WTC11 (cell line): Measurements from ENCODE around the gene SKP1. TPM values are rescaled to one million over a fixed set of nuclear protein-coding genes. Genes with fewer than 3 reads are reported as not detected.

Source experiments
- ATAC-seq: fragments of 200-7000 bp; cut with Tn5 transposase; 2 replicates; pipeline ENCODE4 v1.10.0; 2021; ENCODE audit warnings: mild to moderate bottlenecking, moderate library complexity
- CTCF ChIA-PET: fragments of 300-600 bp; sonication (Branson Sonifier 250); formaldehyde crosslinking; loops from one replicate; lab custom pipeline; 2021; ENCODE audit warnings: antibody characterized with exemption; lab: Charles Lee
- POLR2A ChIA-PET: fragments of 350-600 bp; sonication (Branson Sonifier 250); formaldehyde crosslinking; loops from one replicate; lab custom pipeline; 2021; ENCODE audit warnings: antibody characterized with exemption; lab: Charles Lee
- DNase-seq: peaks from one replicate; pipeline ENCODE4 v3.0.0; 2021; ENCODE audit warnings: low spot score
- H3K27ac Mint-ChIP-seq: 2 replicates; pipeline ENCODE4 v1.8.0; 2021; ENCODE audit warnings: mixed read lengths
- H3K27me3 Mint-ChIP-seq: 2 replicates; pipeline ENCODE4 v1.8.0; 2021; ENCODE audit warnings: low read depth, mild to moderate bottlenecking, moderate library complexity, mixed read lengths
- H3K36me3 Mint-ChIP-seq: 2 replicates; pipeline ENCODE4 v1.8.0; 2021; ENCODE audit warnings: mixed read lengths
- H3K4me1 Mint-ChIP-seq: 2 replicates; pipeline ENCODE4 v1.8.0; 2022; ENCODE audit warnings: mixed read lengths
- H3K4me3 Mint-ChIP-seq: 2 replicates; pipeline ENCODE4 v1.8.0; 2021; ENCODE audit warnings: mild to moderate bottlenecking, moderate library complexity, mixed read lengths
- H3K9me3 Mint-ChIP-seq: 2 replicates; pipeline ENCODE4 v1.8.0; 2021; ENCODE audit warnings: mixed read lengths
- ATF1 ChIP-seq: sonication (generic); formaldehyde crosslinking; IDR thresholded peaks from 2 replicates; pipeline ENCODE4 v1.8.1; 2023; ENCODE audit warnings: mild to moderate bottlenecking, moderate library complexity, missing genetic modification reagents
- CBFB ChIP-seq: sonication (generic); formaldehyde crosslinking; IDR thresholded peaks from 2 replicates; pipeline ENCODE4 v1.8.1; 2022; ENCODE audit warnings: mild to moderate bottlenecking, low read depth, missing genetic modification reagents
- CREB1 ChIP-seq: sonication (generic); formaldehyde crosslinking; IDR thresholded peaks from 2 replicates; pipeline ENCODE4 v1.8.0; 2023; ENCODE audit warnings: mild to moderate bottlenecking, missing genetic modification reagents
- FOXK1 ChIP-seq: sonication (generic); formaldehyde crosslinking; IDR thresholded peaks from 2 replicates; pipeline ENCODE4 v1.8.0; 2022; ENCODE audit warnings: mild to moderate bottlenecking, moderate library complexity, missing genetic modification reagents
- GRHL2 ChIP-seq: fragments of 250-450 bp; sonication (Bioruptor Pico); IDR thresholded peaks from 2 replicates; pipeline ENCODE4 v1.8.0; 2022; ENCODE audit warnings: mild to moderate bottlenecking, moderate library complexity; ENCODE audit not compliant: insufficient replicate concordance, severe bottlenecking
- KAT7 ChIP-seq: sonication (generic); formaldehyde crosslinking; IDR thresholded peaks from 2 replicates; pipeline ENCODE4 v1.8.1; 2023; ENCODE audit warnings: missing genetic modification reagents, mild to moderate bottlenecking, borderline replicate concordance
- NFATC4 ChIP-seq: fragments of 250-450 bp; sonication (Bioruptor Pico); IDR thresholded peaks from 2 replicates; pipeline ENCODE4 v1.9.0; 2021; ENCODE audit warnings: mild to moderate bottlenecking
- RELA ChIP-seq: sonication (generic); formaldehyde crosslinking; IDR thresholded peaks from 2 replicates; pipeline ENCODE4 v1.8.1; 2022; ENCODE audit warnings: missing genetic modification reagents, mild to moderate bottlenecking, borderline replicate concordance
- RORB ChIP-seq: fragments of 250-450 bp; sonication (Bioruptor Pico); IDR thresholded peaks from 2 replicates; pipeline ENCODE4 v1.9.0; 2021; ENCODE audit warnings: mild to moderate bottlenecking
- SP1 ChIP-seq: sonication (generic); formaldehyde crosslinking; conservative IDR thresholded peaks from 2 replicates; pipeline ENCODE4 v1.8.1; 2022; ENCODE audit warnings: missing genetic modification reagents
- ZBTB21 ChIP-seq: sonication (generic); formaldehyde crosslinking; IDR thresholded peaks from 2 replicates; pipeline ENCODE4 v1.8.1; 2023; ENCODE audit warnings: mild to moderate bottlenecking, missing genetic modification reagents, borderline replicate concordance
- ZNF121 ChIP-seq: sonication (generic); formaldehyde crosslinking; IDR thresholded peaks from 2 replicates; pipeline ENCODE4 v1.8.0; 2023; ENCODE audit warnings: missing genetic modification reagents
- ZNF232 ChIP-seq: sonication (generic); formaldehyde crosslinking; IDR thresholded peaks from 2 replicates; pipeline ENCODE4 v1.8.0; 2022; ENCODE audit warnings: mild to moderate bottlenecking, missing genetic modification reagents
- ZNF423 ChIP-seq: fragments of 250-450 bp; sonication (Bioruptor Pico); IDR thresholded peaks from 2 replicates; pipeline ENCODE4 v2.1.2; 2022; ENCODE audit warnings: mild to moderate bottlenecking, moderate library complexity
- ZNF671 ChIP-seq: fragments of 250-450 bp; sonication (Bioruptor Pico); IDR thresholded peaks from 2 replicates; pipeline ENCODE4 v1.8.0; 2021; ENCODE audit warnings: mild to moderate bottlenecking
- total RNA-seq: library from RNA; stranded (reverse); gene quantifications from 3 replicates; pipeline ENCODE4 v1.2.3, GENCODE V29; 2021
- TF ChIP-seq, protein P1 (sequence below): fragments of 250-450 bp; sonication (Bioruptor Pico); IDR thresholded peaks from 2 replicates; pipeline ENCODE4 v1.9.0; 2021; ENCODE audit warnings: mild to moderate bottlenecking, borderline replicate concordance
- TF ChIP-seq, protein P2 (sequence below): sonication (generic); formaldehyde crosslinking; IDR thresholded peaks from 2 replicates; pipeline ENCODE4 v1.8.1; 2022; ENCODE audit warnings: low read depth, missing genetic modification reagents, borderline replicate concordance
- TF ChIP-seq, protein P3 (sequence below): sonication (generic); formaldehyde crosslinking; IDR thresholded peaks from 2 replicates; pipeline ENCODE4 v1.8.0; 2023; ENCODE audit warnings: missing genetic modification reagents
- TF ChIP-seq, protein P4 (sequence below): sonication (generic); formaldehyde crosslinking; IDR thresholded peaks from 2 replicates; pipeline ENCODE4 v1.8.1; 2023; ENCODE audit warnings: mild to moderate bottlenecking, missing genetic modification reagents, moderate library complexity
- TF ChIP-seq, protein P5 (sequence below): fragments of 250-450 bp; sonication (Bioruptor Pico); IDR thresholded peaks from 2 replicates; pipeline ENCODE4 v2.1.2; 2022; ENCODE audit warnings: mild to moderate bottlenecking, moderate library complexity
- TF ChIP-seq, protein P6 (sequence below): sonication (generic); formaldehyde crosslinking; IDR thresholded peaks from 2 replicates; pipeline ENCODE4 v1.8.0; 2023; ENCODE audit warnings: mild to moderate bottlenecking, missing genetic modification reagents
- TF ChIP-seq, protein P7 (sequence below): sonication (generic); formaldehyde crosslinking; IDR thresholded peaks from 2 replicates; pipeline ENCODE4 v1.8.1; 2023; ENCODE audit warnings: mild to moderate bottlenecking, moderate library complexity, missing genetic modification reagents

Gene SKP1
- total RNA-seq, 1 experiment from 2014 or later = 285 TPM

DNA sequence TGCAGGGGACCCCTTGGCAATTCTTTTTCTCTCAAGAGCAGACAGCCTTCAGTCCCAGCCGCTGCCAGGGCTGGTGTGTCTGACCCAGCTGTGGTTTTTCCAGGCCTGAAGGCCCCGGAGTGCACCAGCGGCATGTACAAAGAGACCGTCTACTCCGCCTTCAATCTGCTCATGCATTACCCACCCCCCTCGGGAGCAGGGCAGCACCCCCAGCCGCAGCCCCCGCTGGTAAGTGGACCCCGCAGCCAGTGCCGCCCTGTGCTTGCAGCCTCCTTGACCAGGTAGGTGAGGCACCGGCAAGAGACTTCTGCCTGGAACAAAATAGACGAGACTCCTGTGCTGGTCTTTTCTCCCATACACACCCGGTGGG is 61.0 kb downstream of the SKP1 start (continued):
- TF ChIP-seq, protein P1, sequence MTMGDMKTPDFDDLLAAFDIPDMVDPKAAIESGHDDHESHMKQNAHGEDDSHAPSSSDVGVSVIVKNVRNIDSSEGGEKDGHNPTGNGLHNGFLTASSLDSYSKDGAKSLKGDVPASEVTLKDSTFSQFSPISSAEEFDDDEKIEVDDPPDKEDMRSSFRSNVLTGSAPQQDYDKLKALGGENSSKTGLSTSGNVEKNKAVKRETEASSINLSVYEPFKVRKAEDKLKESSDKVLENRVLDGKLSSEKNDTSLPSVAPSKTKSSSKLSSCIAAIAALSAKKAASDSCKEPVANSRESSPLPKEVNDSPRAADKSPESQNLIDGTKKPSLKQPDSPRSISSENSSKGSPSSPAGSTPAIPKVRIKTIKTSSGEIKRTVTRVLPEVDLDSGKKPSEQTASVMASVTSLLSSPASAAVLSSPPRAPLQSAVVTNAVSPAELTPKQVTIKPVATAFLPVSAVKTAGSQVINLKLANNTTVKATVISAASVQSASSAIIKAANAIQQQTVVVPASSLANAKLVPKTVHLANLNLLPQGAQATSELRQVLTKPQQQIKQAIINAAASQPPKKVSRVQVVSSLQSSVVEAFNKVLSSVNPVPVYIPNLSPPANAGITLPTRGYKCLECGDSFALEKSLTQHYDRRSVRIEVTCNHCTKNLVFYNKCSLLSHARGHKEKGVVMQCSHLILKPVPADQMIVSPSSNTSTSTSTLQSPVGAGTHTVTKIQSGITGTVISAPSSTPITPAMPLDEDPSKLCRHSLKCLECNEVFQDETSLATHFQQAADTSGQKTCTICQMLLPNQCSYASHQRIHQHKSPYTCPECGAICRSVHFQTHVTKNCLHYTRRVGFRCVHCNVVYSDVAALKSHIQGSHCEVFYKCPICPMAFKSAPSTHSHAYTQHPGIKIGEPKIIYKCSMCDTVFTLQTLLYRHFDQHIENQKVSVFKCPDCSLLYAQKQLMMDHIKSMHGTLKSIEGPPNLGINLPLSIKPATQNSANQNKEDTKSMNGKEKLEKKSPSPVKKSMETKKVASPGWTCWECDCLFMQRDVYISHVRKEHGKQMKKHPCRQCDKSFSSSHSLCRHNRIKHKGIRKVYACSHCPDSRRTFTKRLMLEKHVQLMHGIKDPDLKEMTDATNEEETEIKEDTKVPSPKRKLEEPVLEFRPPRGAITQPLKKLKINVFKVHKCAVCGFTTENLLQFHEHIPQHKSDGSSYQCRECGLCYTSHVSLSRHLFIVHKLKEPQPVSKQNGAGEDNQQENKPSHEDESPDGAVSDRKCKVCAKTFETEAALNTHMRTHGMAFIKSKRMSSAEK = no peak
- TF ChIP-seq SP1 (CRISPR knock-in tag) (no peak), ZNF121 (CRISPR knock-in tag) (no peak), CREB1 (no peak), ZNF423 (no peak)
- TF ChIP-seq, protein P2, sequence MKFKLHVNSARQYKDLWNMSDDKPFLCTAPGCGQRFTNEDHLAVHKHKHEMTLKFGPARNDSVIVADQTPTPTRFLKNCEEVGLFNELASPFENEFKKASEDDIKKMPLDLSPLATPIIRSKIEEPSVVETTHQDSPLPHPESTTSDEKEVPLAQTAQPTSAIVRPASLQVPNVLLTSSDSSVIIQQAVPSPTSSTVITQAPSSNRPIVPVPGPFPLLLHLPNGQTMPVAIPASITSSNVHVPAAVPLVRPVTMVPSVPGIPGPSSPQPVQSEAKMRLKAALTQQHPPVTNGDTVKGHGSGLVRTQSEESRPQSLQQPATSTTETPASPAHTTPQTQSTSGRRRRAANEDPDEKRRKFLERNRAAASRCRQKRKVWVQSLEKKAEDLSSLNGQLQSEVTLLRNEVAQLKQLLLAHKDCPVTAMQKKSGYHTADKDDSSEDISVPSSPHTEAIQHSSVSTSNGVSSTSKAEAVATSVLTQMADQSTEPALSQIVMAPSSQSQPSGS (CRISPR knock-in tag) = no peak

DNA sequence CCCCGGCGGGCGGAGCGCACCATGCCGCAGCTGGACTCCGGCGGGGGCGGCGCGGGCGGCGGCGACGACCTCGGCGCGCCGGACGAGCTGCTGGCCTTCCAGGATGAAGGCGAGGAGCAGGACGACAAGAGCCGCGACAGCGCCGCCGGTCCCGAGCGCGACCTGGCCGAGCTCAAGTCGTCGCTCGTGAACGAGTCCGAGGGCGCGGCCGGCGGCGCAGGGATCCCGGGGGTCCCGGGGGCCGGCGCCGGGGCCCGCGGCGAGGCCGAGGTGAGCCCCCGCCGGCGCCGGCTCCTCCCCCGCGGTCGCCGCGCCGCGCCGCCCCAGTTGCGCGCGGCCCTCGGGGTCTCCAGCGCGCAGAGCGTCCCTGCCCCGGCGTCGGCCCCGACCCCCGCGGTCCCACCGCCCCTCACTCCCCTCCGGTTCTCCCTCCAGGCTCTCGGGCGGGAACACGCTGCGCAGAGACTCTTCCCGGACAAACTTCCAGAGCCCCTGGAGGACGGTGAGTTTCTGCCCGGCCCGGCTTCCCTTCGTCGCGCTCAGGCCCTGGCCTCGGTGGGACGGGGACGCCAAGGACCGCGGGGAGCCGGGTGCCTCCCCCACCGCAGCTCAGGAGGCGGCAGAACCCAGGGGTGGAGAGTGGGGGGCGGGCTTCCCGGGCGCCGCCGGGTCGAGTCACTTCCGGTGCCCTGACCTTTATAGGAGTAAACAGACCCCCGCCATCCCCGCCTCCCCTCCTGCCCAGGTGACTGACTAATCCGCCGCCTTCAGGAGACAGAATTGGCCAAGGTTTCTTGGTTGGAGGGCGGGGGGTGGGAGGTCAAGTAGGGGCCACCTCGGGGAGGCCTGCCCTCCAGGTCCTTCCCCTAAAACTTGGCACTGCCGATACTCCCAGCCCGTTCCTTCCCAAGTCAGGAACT is 61.6 kb downstream of the SKP1 start:
- Mint-ChIP-seq H3K27ac (no peak overlapping the region), H3K4me3 (peak overlapping the region; percentile 62), H3K36me3 (no peaks in the 10 kb centered on the region), H3K4me1 (peaks cover 11% of the 10 kb centered on the region), H3K9me3 (no peaks in the 10 kb centered on the region), H3K27me3 (peaks cover 40% of the 10 kb centered on the region)
- CTCF ChIA-PET = interaction anchor here (0.5 to 4.0 kb wide), 11 partner anchors 15 to 483 kb away, joined by 3 to 37 read pairs (median 4); no protein-coding TSS in a partner anchor
- ATAC-seq (peak; percentile 55), DNase-seq (peak; percentile 82)
- POLR2A ChIA-PET = interaction anchor here (0.6 to 1.9 kb wide), 3 partner anchors 17 to 121 kb away, joined by 3 to 5 read pairs (median 5); no protein-coding TSS in a partner anchor
- TF ChIP-seq ZBTB21 (CRISPR knock-in tag) (0 out of 2 replicates have a peak, but pooled peaks have one; percentile 32), ZNF232 (CRISPR knock-in tag) (no peak), ATF1 (no peak), ZNF121 (CRISPR knock-in tag) (no peak), NFATC4 (CRISPR knock-in tag) (no peak), GRHL2 (CRISPR knock-in tag) (no peak), CBFB (no peak), RELA (CRISPR knock-in tag) (no peak), ZNF671 (CRISPR knock-in tag) (no peak), KAT7 (0 out of 2 replicates have a peak, but pooled peaks have one; percentile 7), RORB (CRISPR knock-in tag) (no peak), FOXK1 (peak; percentile 85)
- TF ChIP-seq, protein P3, sequence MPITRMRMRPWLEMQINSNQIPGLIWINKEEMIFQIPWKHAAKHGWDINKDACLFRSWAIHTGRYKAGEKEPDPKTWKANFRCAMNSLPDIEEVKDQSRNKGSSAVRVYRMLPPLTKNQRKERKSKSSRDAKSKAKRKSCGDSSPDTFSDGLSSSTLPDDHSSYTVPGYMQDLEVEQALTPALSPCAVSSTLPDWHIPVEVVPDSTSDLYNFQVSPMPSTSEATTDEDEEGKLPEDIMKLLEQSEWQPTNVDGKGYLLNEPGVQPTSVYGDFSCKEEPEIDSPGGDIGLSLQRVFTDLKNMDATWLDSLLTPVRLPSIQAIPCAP (CRISPR knock-in tag) = no peak
- TF ChIP-seq, protein P4, sequence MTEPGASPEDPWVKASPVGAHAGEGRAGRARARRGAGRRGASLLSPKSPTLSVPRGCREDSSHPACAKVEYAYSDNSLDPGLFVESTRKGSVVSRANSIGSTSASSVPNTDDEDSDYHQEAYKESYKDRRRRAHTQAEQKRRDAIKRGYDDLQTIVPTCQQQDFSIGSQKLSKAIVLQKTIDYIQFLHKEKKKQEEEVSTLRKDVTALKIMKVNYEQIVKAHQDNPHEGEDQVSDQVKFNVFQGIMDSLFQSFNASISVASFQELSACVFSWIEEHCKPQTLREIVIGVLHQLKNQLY (CRISPR knock-in tag) = no peak
- TF ChIP-seq, protein P5, sequence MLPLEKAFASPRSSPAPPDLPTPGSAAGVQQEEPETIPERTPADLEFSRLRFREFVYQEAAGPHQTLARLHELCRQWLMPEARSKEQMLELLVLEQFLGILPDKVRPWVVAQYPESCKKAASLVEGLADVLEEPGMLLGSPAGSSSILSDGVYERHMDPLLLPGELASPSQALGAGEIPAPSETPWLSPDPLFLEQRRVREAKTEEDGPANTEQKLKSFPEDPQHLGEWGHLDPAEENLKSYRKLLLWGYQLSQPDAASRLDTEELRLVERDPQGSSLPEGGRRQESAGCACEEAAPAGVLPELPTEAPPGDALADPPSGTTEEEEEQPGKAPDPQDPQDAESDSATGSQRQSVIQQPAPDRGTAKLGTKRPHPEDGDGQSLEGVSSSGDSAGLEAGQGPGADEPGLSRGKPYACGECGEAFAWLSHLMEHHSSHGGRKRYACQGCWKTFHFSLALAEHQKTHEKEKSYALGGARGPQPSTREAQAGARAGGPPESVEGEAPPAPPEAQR (CRISPR knock-in tag) = no peak
- TF ChIP-seq, protein P6, sequence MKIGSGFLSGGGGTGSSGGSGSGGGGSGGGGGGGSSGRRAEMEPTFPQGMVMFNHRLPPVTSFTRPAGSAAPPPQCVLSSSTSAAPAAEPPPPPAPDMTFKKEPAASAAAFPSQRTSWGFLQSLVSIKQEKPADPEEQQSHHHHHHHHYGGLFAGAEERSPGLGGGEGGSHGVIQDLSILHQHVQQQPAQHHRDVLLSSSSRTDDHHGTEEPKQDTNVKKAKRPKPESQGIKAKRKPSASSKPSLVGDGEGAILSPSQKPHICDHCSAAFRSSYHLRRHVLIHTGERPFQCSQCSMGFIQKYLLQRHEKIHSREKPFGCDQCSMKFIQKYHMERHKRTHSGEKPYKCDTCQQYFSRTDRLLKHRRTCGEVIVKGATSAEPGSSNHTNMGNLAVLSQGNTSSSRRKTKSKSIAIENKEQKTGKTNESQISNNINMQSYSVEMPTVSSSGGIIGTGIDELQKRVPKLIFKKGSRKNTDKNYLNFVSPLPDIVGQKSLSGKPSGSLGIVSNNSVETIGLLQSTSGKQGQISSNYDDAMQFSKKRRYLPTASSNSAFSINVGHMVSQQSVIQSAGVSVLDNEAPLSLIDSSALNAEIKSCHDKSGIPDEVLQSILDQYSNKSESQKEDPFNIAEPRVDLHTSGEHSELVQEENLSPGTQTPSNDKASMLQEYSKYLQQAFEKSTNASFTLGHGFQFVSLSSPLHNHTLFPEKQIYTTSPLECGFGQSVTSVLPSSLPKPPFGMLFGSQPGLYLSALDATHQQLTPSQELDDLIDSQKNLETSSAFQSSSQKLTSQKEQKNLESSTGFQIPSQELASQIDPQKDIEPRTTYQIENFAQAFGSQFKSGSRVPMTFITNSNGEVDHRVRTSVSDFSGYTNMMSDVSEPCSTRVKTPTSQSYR (CRISPR knock-in tag) = 0 out of 2 replicates have a peak, but pooled peaks have one; percentile 24
- TF ChIP-seq, protein P7, sequence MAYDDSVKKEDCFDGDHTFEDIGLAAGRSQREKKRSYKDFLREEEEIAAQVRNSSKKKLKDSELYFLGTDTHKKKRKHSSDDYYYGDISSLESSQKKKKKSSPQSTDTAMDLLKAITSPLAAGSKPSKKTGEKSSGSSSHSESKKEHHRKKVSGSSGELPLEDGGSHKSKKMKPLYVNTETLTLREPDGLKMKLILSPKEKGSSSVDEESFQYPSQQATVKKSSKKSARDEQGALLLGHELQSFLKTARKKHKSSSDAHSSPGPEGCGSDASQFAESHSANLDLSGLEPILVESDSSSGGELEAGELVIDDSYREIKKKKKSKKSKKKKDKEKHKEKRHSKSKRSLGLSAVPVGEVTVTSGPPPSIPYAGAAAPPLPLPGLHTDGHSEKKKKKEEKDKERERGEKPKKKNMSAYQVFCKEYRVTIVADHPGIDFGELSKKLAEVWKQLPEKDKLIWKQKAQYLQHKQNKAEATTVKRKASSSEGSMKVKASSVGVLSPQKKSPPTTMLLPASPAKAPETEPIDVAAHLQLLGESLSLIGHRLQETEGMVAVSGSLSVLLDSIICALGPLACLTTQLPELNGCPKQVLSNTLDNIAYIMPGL (CRISPR knock-in tag) = peak; percentile 60; the same call in 1 of the 2 replicates
